Panc1 (cell line): ENCODE measurements around the gene APCDD1. TPM values are rescaled to one million over a fixed set of nuclear protein-coding genes. Genes with fewer than 3 reads are reported as not detected.

Source experiments
- ATAC-seq: fragments of 200-7000 bp; cut with Tn5 transposase; 2 replicates; pipeline ENCODE4 v1.9.1; 2020; ENCODE audit warnings: mild to moderate bottlenecking, moderate library complexity
- BruUV-seq: library from RNA; stranded (reverse); fragments of 400-500 nt; replicated peaks from 2 replicates; lab custom pipeline; 2021; lab: Mats Ljungman, UMichigan
- CTCF ChIA-PET: fragments of 300-600 bp; sonication (Branson Sonifier 250); formaldehyde crosslinking; loops from one replicate; lab custom pipeline; 2022; ENCODE audit warnings: antibody characterized with exemption; lab: Charles Lee
- POLR2A ChIA-PET: fragments of 300-600 bp; sonication (Branson Sonifier 250); formaldehyde crosslinking; loops from one replicate; lab custom pipeline; 2022; ENCODE audit warnings: antibody characterized with exemption; lab: Charles Lee
- DNase-seq: peaks from one replicate; pipeline ENCODE4 v3.0.0-alpha.2; 2010; ENCODE audit warnings: low read depth, low spot score
- H3K27ac ChIP-seq: 2 replicates; pipeline ENCODE4 v1.5.1; 2011; ENCODE audit warnings: mild to moderate bottlenecking, low read length, inconsistent platforms
- H3K27me3 ChIP-seq: fragments of 200-500 bp; sonication (Bioruptor generic); 2 replicates; pipeline ENCODE4 v1.6.0; 2014; ENCODE audit warnings: low read length, inconsistent platforms; ENCODE audit not compliant: control insufficient read depth, insufficient read depth
- H3K36me3 ChIP-seq: fragments of 200-500 bp; sonication (Bioruptor generic); 2 replicates; pipeline ENCODE4 v1.5.1; 2014; ENCODE audit warnings: inconsistent platforms, mild to moderate bottlenecking, low read length, moderate library complexity; ENCODE audit not compliant: control insufficient read depth, insufficient read depth
- H3K4me1 ChIP-seq: 2 replicates; pipeline ENCODE4 v1.5.1; 2011; ENCODE audit warnings: inconsistent platforms, mild to moderate bottlenecking, low read length, moderate library complexity; ENCODE audit not compliant: control insufficient read depth, insufficient read depth
- H3K4me3 ChIP-seq, 2 experiments: 2 replicates each; pipeline ENCODE4 v1.5.1; 2011 to 2012; ENCODE audit warnings: low read depth in 2 of 2, low read length in 2 of 2, mild to moderate bottlenecking in 2 of 2, inconsistent platforms in 1 of 2, moderate library complexity in 1 of 2
- H3K9me3 ChIP-seq: fragments of 200-500 bp; sonication (Bioruptor generic); 2 replicates; pipeline ENCODE4 v1.5.1; 2014; ENCODE audit warnings: low read depth, mild to moderate bottlenecking, inconsistent platforms, low read length, moderate library complexity; ENCODE audit not compliant: control insufficient read depth, insufficient read depth
- CTCF ChIP-seq: fragments of 450-650 bp; IDR thresholded peaks from 2 replicates; pipeline ENCODE4 v1.5.1; 2017; ENCODE audit warnings: mild to moderate bottlenecking
- POLR2AphosphoS5 ChIP-seq: IDR thresholded peaks from 2 replicates; pipeline ENCODE4 v1.6.1; 2012; ENCODE audit warnings: mild to moderate bottlenecking, low read depth, low read length, moderate library complexity
- SIN3A ChIP-seq: IDR thresholded peaks from 2 replicates; pipeline ENCODE4 v1.6.1; 2012; ENCODE audit warnings: low read depth, mild to moderate bottlenecking, low read length, moderate library complexity, borderline replicate concordance; ENCODE audit not compliant: insufficient read depth
- TCF7L2 ChIP-seq: IDR thresholded peaks from 2 replicates; pipeline ENCODE4 v1.6.1; 2011; ENCODE audit warnings: mild to moderate bottlenecking, low read depth, low read length, inconsistent platforms
- in situ Hi-C: cut with HindIII; loops from 2 replicates; pipeline ENCODE4 v1.10.0; 2016; ENCODE audit warnings: low sequenced_read_pairs, low pct_unique_long_range_greater_than_20kb
- intact Hi-C: fragments of 100-400 bp; cut with micrococcal nuclease; formaldehyde crosslinking; loops from one replicate; pipeline ENCODE4 v1.10.0; 2022; ENCODE audit not compliant: unreplicated experiment
- total RNA-seq: library from RNA; stranded (reverse); gene quantifications from one replicate; pipeline ENCODE4 v1.2.1, GENCODE V29; 2021; ENCODE audit not compliant: unreplicated experiment
- TF ChIP-seq, protein P1 (sequence below), 2 experiments: IDR thresholded peaks; 2 replicates each; pipeline ENCODE4 v1.6.1; 2011 to 2012; ENCODE audit warnings: low read depth in 2 of 2, control low read depth in 1 of 2, low read length in 1 of 2, mild to moderate bottlenecking in 1 of 2, moderate library complexity in 1 of 2; ENCODE audit not compliant: insufficient read depth in 1 of 2

APCDD1 gene
- total RNA-seq, 1 experiment from 2014 or later, result 0.36 TPM

DNA sequence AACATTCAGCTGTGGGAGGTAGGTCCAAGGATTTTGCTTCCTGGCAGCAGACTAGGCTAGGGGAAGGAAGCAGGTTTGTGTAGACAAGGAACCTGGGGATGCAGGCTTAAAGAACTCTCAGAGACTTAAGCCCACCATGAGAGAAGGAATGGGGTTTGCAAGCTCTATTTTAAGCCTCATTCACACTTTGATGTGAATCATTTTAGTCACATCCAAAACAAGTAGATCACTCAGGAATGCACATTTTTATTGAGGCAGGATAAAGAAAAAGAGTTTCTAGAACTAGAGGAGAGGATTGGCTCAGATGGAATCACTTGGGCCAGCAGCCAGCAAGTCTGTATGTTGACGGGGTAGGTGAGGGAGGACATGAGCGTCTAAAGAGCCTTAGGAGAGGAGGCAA is 68.1 kb downstream of the APCDD1 start:
- intact Hi-C loops, result no loop called here
- no peak for ATAC-seq
- in situ Hi-C loops, result no loop called here

DNA sequence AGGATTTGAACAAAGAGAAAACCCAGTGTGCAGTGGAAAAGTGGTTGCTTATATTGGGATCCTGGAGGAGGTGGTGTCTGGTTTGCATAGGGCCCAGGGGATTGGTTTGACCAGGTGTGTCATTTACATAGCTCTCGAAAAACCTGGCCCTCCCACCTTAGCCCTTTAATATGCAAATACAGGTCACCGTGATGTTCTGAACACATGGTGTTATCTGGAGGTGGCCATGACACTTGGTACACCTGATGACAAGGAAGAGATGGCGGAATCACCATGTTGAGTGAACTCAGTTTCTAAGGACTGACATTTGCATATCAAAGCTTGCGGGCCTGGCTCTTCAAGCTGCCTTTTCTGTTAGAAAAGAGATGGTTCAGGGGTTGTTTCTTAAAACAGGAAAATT is 69.1 kb downstream of the APCDD1 start:
- Histone ChIP-seq H3K27me3 (0 out of 2 replicates have a peak, but pooled peaks cover 2% of the 10 kb centered on the region), H3K9me3 (no peaks in the 10 kb centered on the region), H3K27ac (no peak overlapping the region), H3K4me3 (no peak overlapping the region), H3K36me3 (no peaks in the 10 kb centered on the region), H3K4me1 (peaks cover 4% of the 10 kb centered on the region; the same call in 1 of the 2 replicates)
- BruUV-seq, result no TSS peak
- ATAC-seq (no peak), DNase-seq (no peak)
- TF ChIP-seq, protein P1, sequence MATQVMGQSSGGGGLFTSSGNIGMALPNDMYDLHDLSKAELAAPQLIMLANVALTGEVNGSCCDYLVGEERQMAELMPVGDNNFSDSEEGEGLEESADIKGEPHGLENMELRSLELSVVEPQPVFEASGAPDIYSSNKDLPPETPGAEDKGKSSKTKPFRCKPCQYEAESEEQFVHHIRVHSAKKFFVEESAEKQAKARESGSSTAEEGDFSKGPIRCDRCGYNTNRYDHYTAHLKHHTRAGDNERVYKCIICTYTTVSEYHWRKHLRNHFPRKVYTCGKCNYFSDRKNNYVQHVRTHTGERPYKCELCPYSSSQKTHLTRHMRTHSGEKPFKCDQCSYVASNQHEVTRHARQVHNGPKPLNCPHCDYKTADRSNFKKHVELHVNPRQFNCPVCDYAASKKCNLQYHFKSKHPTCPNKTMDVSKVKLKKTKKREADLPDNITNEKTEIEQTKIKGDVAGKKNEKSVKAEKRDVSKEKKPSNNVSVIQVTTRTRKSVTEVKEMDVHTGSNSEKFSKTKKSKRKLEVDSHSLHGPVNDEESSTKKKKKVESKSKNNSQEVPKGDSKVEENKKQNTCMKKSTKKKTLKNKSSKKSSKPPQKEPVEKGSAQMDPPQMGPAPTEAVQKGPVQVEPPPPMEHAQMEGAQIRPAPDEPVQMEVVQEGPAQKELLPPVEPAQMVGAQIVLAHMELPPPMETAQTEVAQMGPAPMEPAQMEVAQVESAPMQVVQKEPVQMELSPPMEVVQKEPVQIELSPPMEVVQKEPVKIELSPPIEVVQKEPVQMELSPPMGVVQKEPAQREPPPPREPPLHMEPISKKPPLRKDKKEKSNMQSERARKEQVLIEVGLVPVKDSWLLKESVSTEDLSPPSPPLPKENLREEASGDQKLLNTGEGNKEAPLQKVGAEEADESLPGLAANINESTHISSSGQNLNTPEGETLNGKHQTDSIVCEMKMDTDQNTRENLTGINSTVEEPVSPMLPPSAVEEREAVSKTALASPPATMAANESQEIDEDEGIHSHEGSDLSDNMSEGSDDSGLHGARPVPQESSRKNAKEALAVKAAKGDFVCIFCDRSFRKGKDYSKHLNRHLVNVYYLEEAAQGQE (IDR thresholded peaks at IDR 0.05; ENCODE audit: insufficient read depth in 1 of 2, low read depth in 2 of 2, low read length in 1 of 2), result no peak
- TF ChIP-seq SIN3A (no peak), CTCF (no peak), TCF7L2 (no peak), POLR2AphosphoS5 (no peak)
- ChIA-PET CTCF (no interaction called here), POLR2A (no interaction called here)
- intact Hi-C loops, result no loop called here
- in situ Hi-C loops, result no loop called here

More for the DNA sequence above, 68.1 kb downstream of the APCDD1 start:
- BruUV-seq, result no TSS peak
- ChIA-PET POLR2A (no interaction called here), CTCF (no interaction called here)
- Histone ChIP-seq H3K36me3 (no peaks in the 10 kb centered on the region), H3K9me3 (no peaks in the 10 kb centered on the region), H3K4me1 (peaks cover 3% of the 10 kb centered on the region; the same call in 1 of the 2 replicates), H3K27ac (no peak overlapping the region), H3K4me3 (no peak overlapping the region), H3K27me3 (0 out of 2 replicates have a peak, but pooled peaks cover 2% of the 10 kb centered on the region)
- TF ChIP-seq SIN3A, result no peak
- TF ChIP-seq, protein P1 (IDR thresholded peaks at IDR 0.05; ENCODE audit: insufficient read depth in 1 of 2, low read depth in 2 of 2, low read length in 1 of 2), result no peak
- no peak for TF ChIP-seq TCF7L2
- no peak for TF ChIP-seq POLR2AphosphoS5
- TF ChIP-seq CTCF, result no peak
- DNase-seq, result no peak
